ENCODE results near the gene CDH22. TPM values are rescaled to one million over a fixed set of nuclear protein-coding genes. Genes with fewer than 3 reads are reported as not detected.

CDH22 gene
- total and polyA plus RNA-seq, 2 experiments from 2014 or later: 0.08 to 0.10 TPM

DNA sequence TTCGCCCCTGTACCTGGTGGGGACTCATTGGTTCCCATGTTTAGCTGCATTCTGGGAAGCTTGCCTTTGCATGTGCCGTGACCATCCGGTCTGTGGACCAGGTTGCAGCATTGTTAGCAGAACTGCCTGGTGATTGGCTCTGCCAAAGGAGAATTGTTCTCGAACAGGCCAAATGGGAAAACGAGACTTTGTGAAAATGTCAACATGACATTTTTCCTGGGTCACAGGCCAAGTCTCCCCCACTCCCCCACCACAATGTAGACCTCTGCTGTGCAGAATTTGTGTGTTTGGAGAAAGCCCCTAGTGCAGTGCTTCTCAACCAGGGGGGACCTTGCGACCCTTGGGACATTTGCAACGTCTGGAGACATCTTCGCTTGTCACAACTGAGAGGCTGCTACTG lies 23.2 kb downstream of the CDH22 start:
- no peak for ATAC-seq

More for the DNA sequence above, 23.2 kb downstream of the CDH22 start:
- Histone ChIP-seq H3F3A (replicated peaks; ENCODE audit: low read depth) (no peaks in the 10 kb centered on the region), H4K20me1 (replicated peaks; ENCODE audit: insufficient read depth) (no peaks in the 10 kb centered on the region), H3K27me3 (ENCODE audit: insufficient read depth) (no peaks in the 10 kb centered on the region), H3K9me2 (ENCODE audit: insufficient read depth) (no peaks in the 10 kb centered on the region), H3K36me3 (ENCODE audit: insufficient read depth) (no peaks in the 10 kb centered on the region), H3K4me2 (no peak overlapping the region), H3K4me1 (ENCODE audit: insufficient read depth) (peaks cover 4% of the 10 kb centered on the region), H3K79me2 (replicated peaks; ENCODE audit: insufficient read depth) (no peaks in the 10 kb centered on the region), H2AFZ (no peak overlapping the region), H3K27ac (ENCODE audit: low read depth) (no peak overlapping the region), H3K4me3 (no peak overlapping the region)
- Mint-ChIP-seq H3K4me3 (no peak overlapping the region), H3K36me3 (ENCODE audit: low read depth) (no peaks in the 10 kb centered on the region), H3K9me3 (no peaks in the 10 kb centered on the region), H3K27ac (no peak overlapping the region), H3K4me1 (peaks cover 20% of the 10 kb centered on the region; the same call in 2 of the 3 replicates), H3K27me3 (ENCODE audit: insufficient read depth, low read depth, poor library complexity) (peaks cover 12% of the 10 kb centered on the region)
- TF ChIP-seq, protein P1, sequence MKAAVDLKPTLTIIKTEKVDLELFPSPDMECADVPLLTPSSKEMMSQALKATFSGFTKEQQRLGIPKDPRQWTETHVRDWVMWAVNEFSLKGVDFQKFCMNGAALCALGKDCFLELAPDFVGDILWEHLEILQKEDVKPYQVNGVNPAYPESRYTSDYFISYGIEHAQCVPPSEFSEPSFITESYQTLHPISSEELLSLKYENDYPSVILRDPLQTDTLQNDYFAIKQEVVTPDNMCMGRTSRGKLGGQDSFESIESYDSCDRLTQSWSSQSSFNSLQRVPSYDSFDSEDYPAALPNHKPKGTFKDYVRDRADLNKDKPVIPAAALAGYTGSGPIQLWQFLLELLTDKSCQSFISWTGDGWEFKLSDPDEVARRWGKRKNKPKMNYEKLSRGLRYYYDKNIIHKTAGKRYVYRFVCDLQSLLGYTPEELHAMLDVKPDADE (IDR thresholded peaks at IDR 0.05): no peak
- TF ChIP-seq JUNB (IDR thresholded peaks at IDR 0.05; ENCODE audit: unreplicated experiment) (no peak), CTCF (conservative IDR thresholded peaks at IDR 0.05; ENCODE audit: low read depth in 2 of 2) (no peak), CREB1 (CRISPR knock-in tag; IDR thresholded peaks at IDR 0.05; ENCODE audit: low read depth) (no peak)
- TF ChIP-seq, protein P2, sequence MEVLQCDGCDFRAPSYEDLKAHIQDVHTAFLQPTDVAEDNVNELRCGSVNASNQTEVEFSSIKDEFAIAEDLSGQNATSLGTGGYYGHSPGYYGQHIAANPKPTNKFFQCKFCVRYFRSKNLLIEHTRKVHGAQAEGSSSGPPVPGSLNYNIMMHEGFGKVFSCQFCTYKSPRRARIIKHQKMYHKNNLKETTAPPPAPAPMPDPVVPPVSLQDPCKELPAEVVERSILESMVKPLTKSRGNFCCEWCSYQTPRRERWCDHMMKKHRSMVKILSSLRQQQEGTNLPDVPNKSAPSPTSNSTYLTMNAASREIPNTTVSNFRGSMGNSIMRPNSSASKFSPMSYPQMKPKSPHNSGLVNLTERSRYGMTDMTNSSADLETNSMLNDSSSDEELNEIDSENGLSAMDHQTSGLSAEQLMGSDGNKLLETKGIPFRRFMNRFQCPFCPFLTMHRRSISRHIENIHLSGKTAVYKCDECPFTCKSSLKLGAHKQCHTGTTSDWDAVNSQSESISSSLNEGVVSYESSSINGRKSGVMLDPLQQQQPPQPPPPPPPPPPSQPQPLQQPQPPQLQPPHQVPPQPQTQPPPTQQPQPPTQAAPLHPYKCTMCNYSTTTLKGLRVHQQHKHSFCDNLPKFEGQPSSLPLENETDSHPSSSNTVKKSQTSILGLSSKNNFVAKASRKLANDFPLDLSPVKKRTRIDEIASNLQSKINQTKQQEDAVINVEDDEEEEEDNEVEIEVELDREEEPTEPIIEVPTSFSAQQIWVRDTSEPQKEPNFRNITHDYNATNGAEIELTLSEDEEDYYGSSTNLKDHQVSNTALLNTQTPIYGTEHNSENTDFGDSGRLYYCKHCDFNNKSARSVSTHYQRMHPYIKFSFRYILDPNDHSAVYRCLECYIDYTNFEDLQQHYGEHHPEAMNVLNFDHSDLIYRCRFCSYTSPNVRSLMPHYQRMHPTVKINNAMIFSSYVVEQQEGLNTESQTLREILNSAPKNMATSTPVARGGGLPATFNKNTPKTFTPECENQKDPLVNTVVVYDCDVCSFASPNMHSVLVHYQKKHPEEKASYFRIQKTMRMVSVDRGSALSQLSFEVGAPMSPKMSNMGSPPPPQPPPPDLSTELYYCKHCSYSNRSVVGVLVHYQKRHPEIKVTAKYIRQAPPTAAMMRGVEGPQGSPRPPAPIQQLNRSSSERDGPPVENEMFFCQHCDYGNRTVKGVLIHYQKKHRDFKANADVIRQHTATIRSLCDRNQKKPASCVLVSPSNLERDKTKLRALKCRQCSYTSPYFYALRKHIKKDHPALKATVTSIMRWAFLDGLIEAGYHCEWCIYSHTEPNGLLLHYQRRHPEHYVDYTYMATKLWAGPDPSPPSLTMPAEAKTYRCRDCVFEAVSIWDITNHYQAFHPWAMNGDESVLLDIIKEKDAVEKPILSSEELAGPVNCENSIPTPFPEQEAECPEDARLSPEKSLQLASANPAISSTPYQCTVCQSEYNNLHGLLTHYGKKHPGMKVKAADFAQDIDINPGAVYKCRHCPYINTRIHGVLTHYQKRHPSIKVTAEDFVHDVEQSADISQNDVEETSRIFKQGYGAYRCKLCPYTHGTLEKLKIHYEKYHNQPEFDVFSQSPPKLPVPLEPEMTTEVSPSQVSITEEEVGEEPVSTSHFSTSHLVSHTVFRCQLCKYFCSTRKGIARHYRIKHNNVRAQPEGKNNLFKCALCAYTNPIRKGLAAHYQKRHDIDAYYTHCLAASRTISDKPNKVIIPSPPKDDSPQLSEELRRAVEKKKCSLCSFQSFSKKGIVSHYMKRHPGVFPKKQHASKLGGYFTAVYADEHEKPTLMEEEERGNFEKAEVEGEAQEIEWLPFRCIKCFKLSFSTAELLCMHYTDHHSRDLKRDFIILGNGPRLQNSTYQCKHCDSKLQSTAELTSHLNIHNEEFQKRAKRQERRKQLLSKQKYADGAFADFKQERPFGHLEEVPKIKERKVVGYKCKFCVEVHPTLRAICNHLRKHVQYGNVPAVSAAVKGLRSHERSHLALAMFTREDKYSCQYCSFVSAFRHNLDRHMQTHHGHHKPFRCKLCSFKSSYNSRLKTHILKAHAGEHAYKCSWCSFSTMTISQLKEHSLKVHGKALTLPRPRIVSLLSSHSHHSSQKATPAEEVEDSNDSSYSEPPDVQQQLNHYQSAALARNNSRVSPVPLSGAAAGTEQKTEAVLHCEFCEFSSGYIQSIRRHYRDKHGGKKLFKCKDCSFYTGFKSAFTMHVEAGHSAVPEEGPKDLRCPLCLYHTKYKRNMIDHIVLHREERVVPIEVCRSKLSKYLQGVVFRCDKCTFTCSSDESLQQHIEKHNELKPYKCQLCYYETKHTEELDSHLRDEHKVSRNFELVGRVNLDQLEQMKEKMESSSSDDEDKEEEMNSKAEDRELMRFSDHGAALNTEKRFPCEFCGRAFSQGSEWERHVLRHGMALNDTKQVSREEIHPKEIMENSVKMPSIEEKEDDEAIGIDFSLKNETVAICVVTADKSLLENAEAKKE (CRISPR knock-in tag; IDR thresholded peaks at IDR 0.05): no peak
- no peak for DNase-seq (ENCODE audit: low spot score)

Data from GM23338 (cell line).